ENCODE results near the gene PBX1. TPM values are rescaled to one million over a fixed set of nuclear protein-coding genes. Genes with fewer than 3 reads are reported as not detected.

Gene PBX1
- total and polyA plus RNA-seq, 2 experiments from 2014 or later = 40.0 to 104 TPM

DNA sequence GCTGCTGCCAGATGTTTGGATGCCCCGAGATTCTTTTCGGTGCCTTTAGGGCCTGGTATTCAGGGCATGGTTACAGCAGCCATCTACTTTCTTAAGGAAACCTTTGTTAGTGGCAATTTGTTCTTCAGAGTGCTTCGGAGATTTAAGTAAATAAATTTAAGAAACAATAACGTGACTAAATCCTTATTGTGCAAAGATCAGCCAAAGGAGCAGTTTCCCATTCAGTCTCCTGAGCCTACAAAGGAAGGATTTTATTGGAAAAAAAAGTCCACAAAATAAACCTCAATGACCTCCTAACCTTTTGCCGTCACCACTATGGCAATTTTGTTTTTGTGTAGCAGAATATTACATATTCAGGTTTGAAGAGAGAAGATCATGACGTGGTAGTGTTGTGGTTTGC is 231.1 kb downstream of the PBX1 start:
- TF ChIP-seq, protein P1, sequence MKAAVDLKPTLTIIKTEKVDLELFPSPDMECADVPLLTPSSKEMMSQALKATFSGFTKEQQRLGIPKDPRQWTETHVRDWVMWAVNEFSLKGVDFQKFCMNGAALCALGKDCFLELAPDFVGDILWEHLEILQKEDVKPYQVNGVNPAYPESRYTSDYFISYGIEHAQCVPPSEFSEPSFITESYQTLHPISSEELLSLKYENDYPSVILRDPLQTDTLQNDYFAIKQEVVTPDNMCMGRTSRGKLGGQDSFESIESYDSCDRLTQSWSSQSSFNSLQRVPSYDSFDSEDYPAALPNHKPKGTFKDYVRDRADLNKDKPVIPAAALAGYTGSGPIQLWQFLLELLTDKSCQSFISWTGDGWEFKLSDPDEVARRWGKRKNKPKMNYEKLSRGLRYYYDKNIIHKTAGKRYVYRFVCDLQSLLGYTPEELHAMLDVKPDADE (IDR thresholded peaks at IDR 0.05) = no peak
- TF ChIP-seq, protein P2, sequence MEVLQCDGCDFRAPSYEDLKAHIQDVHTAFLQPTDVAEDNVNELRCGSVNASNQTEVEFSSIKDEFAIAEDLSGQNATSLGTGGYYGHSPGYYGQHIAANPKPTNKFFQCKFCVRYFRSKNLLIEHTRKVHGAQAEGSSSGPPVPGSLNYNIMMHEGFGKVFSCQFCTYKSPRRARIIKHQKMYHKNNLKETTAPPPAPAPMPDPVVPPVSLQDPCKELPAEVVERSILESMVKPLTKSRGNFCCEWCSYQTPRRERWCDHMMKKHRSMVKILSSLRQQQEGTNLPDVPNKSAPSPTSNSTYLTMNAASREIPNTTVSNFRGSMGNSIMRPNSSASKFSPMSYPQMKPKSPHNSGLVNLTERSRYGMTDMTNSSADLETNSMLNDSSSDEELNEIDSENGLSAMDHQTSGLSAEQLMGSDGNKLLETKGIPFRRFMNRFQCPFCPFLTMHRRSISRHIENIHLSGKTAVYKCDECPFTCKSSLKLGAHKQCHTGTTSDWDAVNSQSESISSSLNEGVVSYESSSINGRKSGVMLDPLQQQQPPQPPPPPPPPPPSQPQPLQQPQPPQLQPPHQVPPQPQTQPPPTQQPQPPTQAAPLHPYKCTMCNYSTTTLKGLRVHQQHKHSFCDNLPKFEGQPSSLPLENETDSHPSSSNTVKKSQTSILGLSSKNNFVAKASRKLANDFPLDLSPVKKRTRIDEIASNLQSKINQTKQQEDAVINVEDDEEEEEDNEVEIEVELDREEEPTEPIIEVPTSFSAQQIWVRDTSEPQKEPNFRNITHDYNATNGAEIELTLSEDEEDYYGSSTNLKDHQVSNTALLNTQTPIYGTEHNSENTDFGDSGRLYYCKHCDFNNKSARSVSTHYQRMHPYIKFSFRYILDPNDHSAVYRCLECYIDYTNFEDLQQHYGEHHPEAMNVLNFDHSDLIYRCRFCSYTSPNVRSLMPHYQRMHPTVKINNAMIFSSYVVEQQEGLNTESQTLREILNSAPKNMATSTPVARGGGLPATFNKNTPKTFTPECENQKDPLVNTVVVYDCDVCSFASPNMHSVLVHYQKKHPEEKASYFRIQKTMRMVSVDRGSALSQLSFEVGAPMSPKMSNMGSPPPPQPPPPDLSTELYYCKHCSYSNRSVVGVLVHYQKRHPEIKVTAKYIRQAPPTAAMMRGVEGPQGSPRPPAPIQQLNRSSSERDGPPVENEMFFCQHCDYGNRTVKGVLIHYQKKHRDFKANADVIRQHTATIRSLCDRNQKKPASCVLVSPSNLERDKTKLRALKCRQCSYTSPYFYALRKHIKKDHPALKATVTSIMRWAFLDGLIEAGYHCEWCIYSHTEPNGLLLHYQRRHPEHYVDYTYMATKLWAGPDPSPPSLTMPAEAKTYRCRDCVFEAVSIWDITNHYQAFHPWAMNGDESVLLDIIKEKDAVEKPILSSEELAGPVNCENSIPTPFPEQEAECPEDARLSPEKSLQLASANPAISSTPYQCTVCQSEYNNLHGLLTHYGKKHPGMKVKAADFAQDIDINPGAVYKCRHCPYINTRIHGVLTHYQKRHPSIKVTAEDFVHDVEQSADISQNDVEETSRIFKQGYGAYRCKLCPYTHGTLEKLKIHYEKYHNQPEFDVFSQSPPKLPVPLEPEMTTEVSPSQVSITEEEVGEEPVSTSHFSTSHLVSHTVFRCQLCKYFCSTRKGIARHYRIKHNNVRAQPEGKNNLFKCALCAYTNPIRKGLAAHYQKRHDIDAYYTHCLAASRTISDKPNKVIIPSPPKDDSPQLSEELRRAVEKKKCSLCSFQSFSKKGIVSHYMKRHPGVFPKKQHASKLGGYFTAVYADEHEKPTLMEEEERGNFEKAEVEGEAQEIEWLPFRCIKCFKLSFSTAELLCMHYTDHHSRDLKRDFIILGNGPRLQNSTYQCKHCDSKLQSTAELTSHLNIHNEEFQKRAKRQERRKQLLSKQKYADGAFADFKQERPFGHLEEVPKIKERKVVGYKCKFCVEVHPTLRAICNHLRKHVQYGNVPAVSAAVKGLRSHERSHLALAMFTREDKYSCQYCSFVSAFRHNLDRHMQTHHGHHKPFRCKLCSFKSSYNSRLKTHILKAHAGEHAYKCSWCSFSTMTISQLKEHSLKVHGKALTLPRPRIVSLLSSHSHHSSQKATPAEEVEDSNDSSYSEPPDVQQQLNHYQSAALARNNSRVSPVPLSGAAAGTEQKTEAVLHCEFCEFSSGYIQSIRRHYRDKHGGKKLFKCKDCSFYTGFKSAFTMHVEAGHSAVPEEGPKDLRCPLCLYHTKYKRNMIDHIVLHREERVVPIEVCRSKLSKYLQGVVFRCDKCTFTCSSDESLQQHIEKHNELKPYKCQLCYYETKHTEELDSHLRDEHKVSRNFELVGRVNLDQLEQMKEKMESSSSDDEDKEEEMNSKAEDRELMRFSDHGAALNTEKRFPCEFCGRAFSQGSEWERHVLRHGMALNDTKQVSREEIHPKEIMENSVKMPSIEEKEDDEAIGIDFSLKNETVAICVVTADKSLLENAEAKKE (CRISPR knock-in tag; IDR thresholded peaks at IDR 0.05) = no peak
- TF ChIP-seq ZNF114 (CRISPR knock-in tag; IDR thresholded peaks at IDR 0.05) (no peak), JUNB (IDR thresholded peaks at IDR 0.05; ENCODE audit: unreplicated experiment) (no peak), EZH2phosphoT487 (IDR thresholded peaks at IDR 0.05; ENCODE audit: unreplicated experiment) (no peak), NANOG (IDR thresholded peaks at IDR 0.05; ENCODE audit: borderline replicate concordance) (no peak)
- TF ChIP-seq, protein P3, sequence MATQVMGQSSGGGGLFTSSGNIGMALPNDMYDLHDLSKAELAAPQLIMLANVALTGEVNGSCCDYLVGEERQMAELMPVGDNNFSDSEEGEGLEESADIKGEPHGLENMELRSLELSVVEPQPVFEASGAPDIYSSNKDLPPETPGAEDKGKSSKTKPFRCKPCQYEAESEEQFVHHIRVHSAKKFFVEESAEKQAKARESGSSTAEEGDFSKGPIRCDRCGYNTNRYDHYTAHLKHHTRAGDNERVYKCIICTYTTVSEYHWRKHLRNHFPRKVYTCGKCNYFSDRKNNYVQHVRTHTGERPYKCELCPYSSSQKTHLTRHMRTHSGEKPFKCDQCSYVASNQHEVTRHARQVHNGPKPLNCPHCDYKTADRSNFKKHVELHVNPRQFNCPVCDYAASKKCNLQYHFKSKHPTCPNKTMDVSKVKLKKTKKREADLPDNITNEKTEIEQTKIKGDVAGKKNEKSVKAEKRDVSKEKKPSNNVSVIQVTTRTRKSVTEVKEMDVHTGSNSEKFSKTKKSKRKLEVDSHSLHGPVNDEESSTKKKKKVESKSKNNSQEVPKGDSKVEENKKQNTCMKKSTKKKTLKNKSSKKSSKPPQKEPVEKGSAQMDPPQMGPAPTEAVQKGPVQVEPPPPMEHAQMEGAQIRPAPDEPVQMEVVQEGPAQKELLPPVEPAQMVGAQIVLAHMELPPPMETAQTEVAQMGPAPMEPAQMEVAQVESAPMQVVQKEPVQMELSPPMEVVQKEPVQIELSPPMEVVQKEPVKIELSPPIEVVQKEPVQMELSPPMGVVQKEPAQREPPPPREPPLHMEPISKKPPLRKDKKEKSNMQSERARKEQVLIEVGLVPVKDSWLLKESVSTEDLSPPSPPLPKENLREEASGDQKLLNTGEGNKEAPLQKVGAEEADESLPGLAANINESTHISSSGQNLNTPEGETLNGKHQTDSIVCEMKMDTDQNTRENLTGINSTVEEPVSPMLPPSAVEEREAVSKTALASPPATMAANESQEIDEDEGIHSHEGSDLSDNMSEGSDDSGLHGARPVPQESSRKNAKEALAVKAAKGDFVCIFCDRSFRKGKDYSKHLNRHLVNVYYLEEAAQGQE (IDR thresholded peaks at IDR 0.05; ENCODE audit: unreplicated experiment) = no peak
- no peak overlapping the region for H2AFZ ChIP-seq
- ATAC-seq (no peak), DNase-seq (ENCODE audit: low spot score) (no peak)
- peaks cover 71% of the 10 kb centered on the region for H3K79me2 ChIP-seq (replicated peaks; ENCODE audit: insufficient read depth)
- Mint-ChIP-seq H3K36me3 (ENCODE audit: low read depth) (peaks cover 26% of the 10 kb centered on the region), H3K4me3 (no peak overlapping the region), H3K4me1 (peaks cover 47% of the 10 kb centered on the region), H3K27me3 (ENCODE audit: insufficient read depth, low read depth, poor library complexity) (peaks cover 4% of the 10 kb centered on the region), H3K27ac (peak overlapping the region; percentile 28; the same call in 1 of the 2 replicates), H3K9me3 (no peaks in the 10 kb centered on the region)
- H3K27me3 ChIP-seq (ENCODE audit: insufficient read depth) = no peaks in the 10 kb centered on the region
- peaks cover 23% of the 10 kb centered on the region for H3K4me1 ChIP-seq (ENCODE audit: insufficient read depth)
- no peaks in the 10 kb centered on the region for H3F3A ChIP-seq (replicated peaks; ENCODE audit: low read depth)
- peaks cover 4% of the 10 kb centered on the region; the same call in 1 of the 2 replicates for H4K20me1 ChIP-seq (replicated peaks; ENCODE audit: insufficient read depth)
- no peaks in the 10 kb centered on the region; the same call in 1 of the 2 replicates for H3K9me2 ChIP-seq (ENCODE audit: insufficient read depth)
- H3K36me3 ChIP-seq (ENCODE audit: insufficient read depth) = 0 out of 2 replicates have a peak, but pooled peaks cover 3% of the 10 kb centered on the region
- H3K4me3 ChIP-seq = no peak overlapping the region
- H3K4me2 ChIP-seq = no peak overlapping the region
- H3K27ac ChIP-seq (ENCODE audit: low read depth) = no peak overlapping the region

All from GM23338 (cell line).